Measurements from ENCODE around the gene TUBGCP2. TPM values are rescaled to one million over a fixed set of nuclear protein-coding genes. Genes with fewer than 3 reads are reported as not detected.
"Not testable (repeated sequence)": the region's sequence is repeated elsewhere in the genome, so short reads cannot be mapped to it uniquely, and the experiment has no call there.

TUBGCP2 gene
- total and polyA plus RNA-seq, 4 donors: 35.0 to 81.4 (median 58.1) TPM

DNA sequence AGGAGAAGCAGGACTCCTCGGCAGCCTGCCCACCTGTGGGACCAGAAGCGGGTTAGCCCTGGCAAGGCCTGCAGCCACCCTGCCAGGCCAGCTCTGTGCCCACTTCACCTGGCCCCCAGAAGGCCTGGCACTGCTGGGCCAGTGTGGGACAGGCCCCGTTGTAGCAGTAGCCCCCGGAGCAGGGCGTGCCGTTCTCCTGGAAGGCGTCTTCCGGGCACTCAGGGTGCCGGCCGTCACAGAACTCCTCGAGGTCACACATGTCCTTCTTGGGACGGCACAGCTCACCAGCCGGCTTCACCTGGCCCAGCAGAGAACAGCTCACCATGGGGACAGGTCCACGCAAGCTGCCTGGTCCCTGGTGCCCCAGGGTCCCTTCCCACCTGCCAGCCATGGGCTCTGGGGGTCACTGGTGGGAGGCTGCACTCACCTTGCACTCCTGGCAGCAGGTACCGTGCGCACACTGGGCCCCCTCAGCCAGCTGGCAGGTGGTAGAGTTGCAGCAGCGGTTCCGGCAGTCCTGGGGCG is 37.8 kb downstream of the TUBGCP2 start:
- 94% methylated on average over 18 of the region's 19 CpGs for WGBS (ENCODE audit: insufficient coverage)
- H3K9me3 ChIP-seq (ENCODE audit: control insufficient read depth, insufficient read depth, low read length): no peaks in the 10 kb centered on the region
- peaks cover 7% of the 10 kb centered on the region for H3K27me3 ChIP-seq (ENCODE audit: control insufficient read depth, insufficient read depth, low read length)
- no peaks in the 10 kb centered on the region for H3K4me1 ChIP-seq (ENCODE audit: control insufficient read depth, insufficient read depth, low read length)
- no peak overlapping the region for H3K4me3 ChIP-seq (ENCODE audit: low read depth, low read length)
- DNase-seq (ENCODE audit: low read depth in 4 of 6, low spot score in 6 of 6): no peak
- H3K27ac ChIP-seq (ENCODE audit: low read depth, low read length): no peak overlapping the region
- H3K36me3 ChIP-seq (ENCODE audit: control insufficient read depth, insufficient read depth, low read length): peaks cover 83% of the 10 kb centered on the region

DNA sequence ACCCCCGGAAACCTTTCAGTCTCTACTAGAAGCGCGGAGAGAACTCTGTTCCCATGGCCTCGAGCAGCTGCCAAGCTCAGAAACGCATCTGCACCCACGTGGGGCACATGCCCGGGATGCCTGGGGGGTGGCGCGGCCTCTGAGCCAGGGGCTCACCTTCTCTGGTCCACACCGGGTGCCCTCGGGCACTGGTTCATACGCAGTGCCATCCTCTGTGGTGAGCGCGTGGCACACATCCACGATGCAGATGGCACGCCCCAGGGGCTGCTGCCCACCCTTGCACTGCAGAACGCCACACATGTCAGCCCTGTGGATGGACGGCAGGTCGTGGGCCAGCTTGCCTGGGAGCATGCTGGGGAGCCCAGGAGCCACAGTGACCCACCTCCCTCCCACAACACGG is 38.5 kb downstream of the TUBGCP2 start:
- no peaks in the 10 kb centered on the region for H3K4me1 ChIP-seq (ENCODE audit: control insufficient read depth, insufficient read depth, low read length)
- H3K36me3 ChIP-seq (ENCODE audit: control insufficient read depth, insufficient read depth, low read length): peaks cover 83% of the 10 kb centered on the region
- H3K27ac ChIP-seq (ENCODE audit: low read depth, low read length): no peak overlapping the region
- H3K9me3 ChIP-seq (ENCODE audit: control insufficient read depth, insufficient read depth, low read length): no peaks in the 10 kb centered on the region
- DNase-seq (ENCODE audit: low read depth in 4 of 6, low spot score in 6 of 6): no peak
- H3K27me3 ChIP-seq (ENCODE audit: control insufficient read depth, insufficient read depth, low read length): peaks cover under 1% of the 10 kb centered on the region
- 86% methylated on average over 20 of the region's 20 CpGs for WGBS (ENCODE audit: insufficient coverage)
- no peak overlapping the region for H3K4me3 ChIP-seq (ENCODE audit: low read depth, low read length)

DNA sequence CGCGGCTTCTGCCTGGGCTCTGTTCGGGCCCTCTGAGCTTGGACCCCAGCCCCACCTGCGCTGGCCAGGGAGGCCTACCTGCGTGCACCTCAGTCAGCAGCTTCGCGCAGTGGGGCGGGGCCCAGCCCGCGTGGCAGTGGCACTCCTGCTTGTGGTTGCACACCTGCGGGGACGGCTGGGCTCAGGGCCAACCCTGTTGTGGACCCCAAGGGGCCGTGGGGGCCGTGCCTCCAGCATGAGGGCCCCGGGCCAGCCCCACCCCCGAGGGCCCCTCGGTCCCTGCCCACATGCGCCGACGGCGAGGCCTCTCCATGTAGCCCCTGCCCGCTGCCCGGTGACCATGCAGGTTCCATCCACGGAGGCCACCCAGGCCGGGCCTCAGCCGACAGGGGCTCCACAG is 39.3 kb downstream of the TUBGCP2 start:
- no peak for DNase-seq (ENCODE audit: low read depth in 4 of 6, low spot score in 6 of 6)
- no peak overlapping the region for H3K4me3 ChIP-seq (ENCODE audit: low read depth, low read length)
- no peaks in the 10 kb centered on the region for H3K4me1 ChIP-seq (ENCODE audit: control insufficient read depth, insufficient read depth, low read length)
- 85% methylated on average over 26 of the region's 26 CpGs for WGBS (ENCODE audit: insufficient coverage)
- H3K36me3 ChIP-seq (ENCODE audit: control insufficient read depth, insufficient read depth, low read length): peaks cover 81% of the 10 kb centered on the region
- no peaks in the 10 kb centered on the region for H3K27me3 ChIP-seq (ENCODE audit: control insufficient read depth, insufficient read depth, low read length)
- H3K9me3 ChIP-seq (ENCODE audit: control insufficient read depth, insufficient read depth, low read length): no peaks in the 10 kb centered on the region
- no peak overlapping the region for H3K27ac ChIP-seq (ENCODE audit: low read depth, low read length)

DNA sequence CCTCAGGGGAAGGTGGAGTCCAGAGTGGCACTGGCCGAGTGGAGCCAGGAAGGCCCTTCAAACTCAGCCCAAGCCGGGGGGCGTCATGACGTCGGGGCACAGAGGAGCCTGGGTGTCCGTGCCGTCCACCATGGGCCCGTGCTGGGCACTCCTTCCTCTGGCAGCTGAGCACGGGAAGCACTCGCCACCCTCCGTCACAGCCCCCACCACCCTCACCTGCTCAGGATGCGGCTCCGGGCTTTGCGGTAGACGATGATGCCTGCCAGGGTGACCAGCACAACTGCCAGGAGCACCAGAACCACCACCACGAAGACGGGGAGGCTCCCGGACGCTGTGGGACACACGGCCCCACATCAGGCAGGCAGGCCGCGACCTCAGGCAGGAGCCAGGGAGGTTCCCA is 40.1 kb downstream of the TUBGCP2 start:
- H3K27ac ChIP-seq (ENCODE audit: low read depth, low read length): no peak overlapping the region
- no peak overlapping the region for H3K4me3 ChIP-seq (ENCODE audit: low read depth, low read length)
- no peaks in the 10 kb centered on the region for H3K9me3 ChIP-seq (ENCODE audit: control insufficient read depth, insufficient read depth, low read length)
- peaks cover 74% of the 10 kb centered on the region for H3K36me3 ChIP-seq (ENCODE audit: control insufficient read depth, insufficient read depth, low read length)
- 89% methylated on average over 22 of the region's 22 CpGs for WGBS (ENCODE audit: insufficient coverage)
- H3K4me1 ChIP-seq (ENCODE audit: control insufficient read depth, insufficient read depth, low read length): no peaks in the 10 kb centered on the region
- DNase-seq (ENCODE audit: low read depth in 4 of 6, low spot score in 6 of 6): no peak
- no peaks in the 10 kb centered on the region for H3K27me3 ChIP-seq (ENCODE audit: control insufficient read depth, insufficient read depth, low read length)

DNA sequence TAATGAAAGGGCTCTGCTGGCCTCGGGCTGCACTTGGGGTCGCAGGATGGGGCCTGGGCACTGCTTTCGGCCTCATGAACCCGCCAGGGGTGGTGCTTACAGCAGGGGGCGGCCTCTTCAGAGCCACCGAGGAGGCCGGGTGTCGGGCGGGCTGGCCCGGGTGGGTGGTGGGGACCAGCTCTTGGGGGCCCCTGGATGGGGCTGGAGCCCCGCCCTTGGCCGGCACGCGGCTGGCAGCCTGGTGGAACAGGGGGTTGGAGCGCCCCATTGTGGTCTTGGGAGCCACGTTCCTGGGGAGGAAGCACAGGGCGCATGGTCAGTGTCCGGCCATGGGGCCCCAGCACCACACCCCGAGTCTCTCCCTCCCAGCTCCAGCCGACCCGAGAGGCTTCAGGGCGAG is 40.8 kb downstream of the TUBGCP2 start:
- Histone ChIP-seq H3K9me3 (ENCODE audit: control insufficient read depth, insufficient read depth, low read length) (no peaks in the 10 kb centered on the region), H3K4me3 (ENCODE audit: low read depth, low read length) (no peak overlapping the region), H3K4me1 (ENCODE audit: control insufficient read depth, insufficient read depth, low read length) (peaks cover 3% of the 10 kb centered on the region), H3K36me3 (ENCODE audit: control insufficient read depth, insufficient read depth, low read length) (peaks cover 68% of the 10 kb centered on the region), H3K27me3 (ENCODE audit: control insufficient read depth, insufficient read depth, low read length) (no peaks in the 10 kb centered on the region), H3K27ac (ENCODE audit: low read depth, low read length) (no peak overlapping the region)
- DNase-seq (ENCODE audit: low read depth in 4 of 6, low spot score in 6 of 6): no peak
- WGBS (ENCODE audit: insufficient coverage): 84% methylated on average over 19 of the region's 22 CpGs

DNA sequence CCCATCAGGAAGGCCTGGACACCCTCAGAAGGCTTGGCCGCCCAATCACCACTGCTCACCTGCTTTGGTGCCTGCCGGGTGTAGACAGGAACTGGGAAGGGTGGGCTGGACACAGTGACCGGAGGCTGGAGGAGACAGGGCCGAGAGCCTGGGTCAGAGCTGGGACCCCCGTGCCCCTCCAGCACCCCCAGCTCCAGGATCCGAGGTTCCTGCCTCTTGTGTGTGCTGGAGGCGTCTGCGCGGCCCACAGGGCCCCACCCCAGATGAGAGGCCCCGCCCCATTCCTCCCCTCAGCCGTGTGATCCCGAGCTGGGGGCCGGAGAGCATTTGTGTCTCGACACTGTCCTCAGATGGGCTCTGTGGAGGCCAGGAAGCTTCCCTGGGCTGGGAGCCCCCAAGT is 41.4 kb downstream of the TUBGCP2 start:
- Histone ChIP-seq H3K27ac (ENCODE audit: low read depth, low read length) (no peak overlapping the region), H3K36me3 (ENCODE audit: control insufficient read depth, insufficient read depth, low read length) (peaks cover 66% of the 10 kb centered on the region), H3K27me3 (ENCODE audit: control insufficient read depth, insufficient read depth, low read length) (no peaks in the 10 kb centered on the region), H3K9me3 (ENCODE audit: control insufficient read depth, insufficient read depth, low read length) (no peaks in the 10 kb centered on the region), H3K4me3 (ENCODE audit: low read depth, low read length) (no peak overlapping the region), H3K4me1 (ENCODE audit: control insufficient read depth, insufficient read depth, low read length) (peaks cover 8% of the 10 kb centered on the region)
- 65% methylated on average over 12 of the region's 14 CpGs for WGBS (ENCODE audit: insufficient coverage)
- DNase-seq (ENCODE audit: low read depth in 4 of 6, low spot score in 6 of 6): no peak

DNA sequence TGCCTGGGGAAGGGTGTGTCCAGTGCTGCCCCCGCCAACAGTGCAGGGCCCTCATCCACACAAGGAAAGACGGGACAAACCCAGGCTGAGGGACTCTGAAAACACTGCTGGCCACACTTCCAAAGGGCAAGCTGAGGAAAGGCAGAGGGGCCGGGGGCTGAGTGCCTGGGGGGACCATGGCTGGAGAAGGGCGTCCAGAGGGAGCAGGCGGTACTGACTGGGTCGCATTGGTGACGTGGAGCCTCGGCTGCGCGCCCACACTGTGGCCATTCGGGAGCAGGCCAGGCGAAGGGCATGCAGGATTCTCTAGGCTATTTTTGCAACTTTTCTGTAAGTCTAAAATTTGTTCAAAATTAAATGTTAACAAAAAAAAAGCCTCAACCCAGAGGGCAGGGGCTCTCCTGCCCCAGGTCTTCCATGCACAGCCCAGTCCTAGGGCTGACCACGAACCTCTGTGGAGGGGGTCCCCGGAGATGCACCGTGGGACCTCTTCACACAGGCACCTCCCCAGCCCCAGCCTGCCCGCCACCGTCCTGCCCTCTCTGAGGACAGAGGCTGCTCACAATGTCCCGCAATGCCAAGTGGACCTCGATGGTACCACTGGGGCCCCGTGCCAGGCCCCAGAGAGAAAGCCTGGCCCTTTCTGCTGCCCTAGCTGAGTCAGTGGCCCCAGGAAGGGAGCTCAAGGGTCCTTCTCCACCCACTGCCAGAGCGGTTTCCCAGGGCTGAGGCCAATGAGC is 42.4 kb downstream of the TUBGCP2 start:
- Histone ChIP-seq H3K4me1 (ENCODE audit: control insufficient read depth, insufficient read depth, low read length) (peaks cover 15% of the 10 kb centered on the region), H3K27ac (ENCODE audit: low read depth, low read length) (no peak overlapping the region), H3K4me3 (ENCODE audit: low read depth, low read length) (no peak overlapping the region), H3K27me3 (ENCODE audit: control insufficient read depth, insufficient read depth, low read length) (no peaks in the 10 kb centered on the region), H3K9me3 (ENCODE audit: control insufficient read depth, insufficient read depth, low read length) (no peaks in the 10 kb centered on the region), H3K36me3 (ENCODE audit: control insufficient read depth, insufficient read depth, low read length) (peaks cover 57% of the 10 kb centered on the region)
- no peak for DNase-seq (ENCODE audit: low read depth in 4 of 6, low spot score in 6 of 6)
- 91% methylated on average over 16 of the region's 21 CpGs for WGBS (ENCODE audit: insufficient coverage)

DNA sequence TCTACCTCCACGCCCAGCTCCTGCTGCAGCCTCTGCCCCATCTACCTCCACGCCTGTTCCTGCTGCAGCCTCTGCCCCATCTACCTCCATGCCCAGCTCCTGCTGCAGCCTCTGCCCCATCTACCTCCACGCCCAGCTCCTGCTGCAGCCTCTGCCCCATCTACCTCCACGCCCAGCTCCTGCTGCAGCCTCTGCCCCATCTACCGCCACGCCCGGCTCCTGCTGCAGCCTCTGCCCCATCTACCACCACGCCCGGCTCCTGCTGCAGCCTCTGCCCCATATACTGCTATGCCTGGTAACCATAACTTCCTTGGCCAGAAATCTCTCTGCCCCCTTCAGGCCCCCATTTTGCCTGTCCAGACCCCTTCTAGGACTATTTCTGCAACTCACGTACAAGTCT is 43.6 kb downstream of the TUBGCP2 start:
- Histone ChIP-seq H3K36me3 (ENCODE audit: control insufficient read depth, insufficient read depth, low read length) (peaks cover 46% of the 10 kb centered on the region), H3K4me1 (ENCODE audit: control insufficient read depth, insufficient read depth, low read length) (peaks cover 27% of the 10 kb centered on the region)
- not testable (repeated sequence) for H3K27ac ChIP-seq (ENCODE audit: low read depth, low read length); H3K27me3 ChIP-seq (ENCODE audit: control insufficient read depth, insufficient read depth, low read length); H3K4me3 ChIP-seq (ENCODE audit: low read depth, low read length); H3K9me3 ChIP-seq (ENCODE audit: control insufficient read depth, insufficient read depth, low read length); DNase-seq (ENCODE audit: low read depth in 4 of 6, low spot score in 6 of 6)
- WGBS (ENCODE audit: insufficient coverage): 86% methylated on average over 8 of the region's 10 CpGs

DNA sequence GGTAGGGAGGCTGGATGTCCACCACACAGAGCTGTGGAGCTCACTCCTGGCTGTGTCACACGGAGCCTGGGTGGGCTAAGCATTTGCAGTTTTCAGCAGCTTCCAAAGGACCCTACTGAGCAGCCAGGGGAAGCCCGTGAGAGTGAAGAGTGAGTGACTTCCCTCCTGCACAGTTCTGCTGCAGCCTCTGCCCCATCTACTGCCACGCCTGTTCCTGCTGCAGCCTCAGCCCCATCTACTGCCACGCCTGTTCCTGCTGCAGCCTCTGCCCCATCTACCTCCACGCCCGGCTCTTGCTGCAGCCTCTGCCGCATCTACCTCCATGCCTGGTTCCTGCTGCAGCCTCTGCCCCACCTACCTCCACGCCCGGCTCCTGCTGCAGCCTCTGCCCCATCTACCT is 44.2 kb downstream of the TUBGCP2 start:
- Histone ChIP-seq H3K36me3 (ENCODE audit: control insufficient read depth, insufficient read depth, low read length) (peaks cover 40% of the 10 kb centered on the region), H3K4me1 (ENCODE audit: control insufficient read depth, insufficient read depth, low read length) (peaks cover 32% of the 10 kb centered on the region), H3K4me3 (ENCODE audit: low read depth, low read length) (no peak overlapping the region), H3K9me3 (ENCODE audit: control insufficient read depth, insufficient read depth, low read length) (no peaks in the 10 kb centered on the region), H3K27ac (ENCODE audit: low read depth, low read length) (no peak overlapping the region), H3K27me3 (ENCODE audit: control insufficient read depth, insufficient read depth, low read length) (no peaks in the 10 kb centered on the region)
- 87% methylated on average over 9 of the region's 9 CpGs for WGBS (ENCODE audit: insufficient coverage)
- no peak for DNase-seq (ENCODE audit: low read depth in 4 of 6, low spot score in 6 of 6)

DNA sequence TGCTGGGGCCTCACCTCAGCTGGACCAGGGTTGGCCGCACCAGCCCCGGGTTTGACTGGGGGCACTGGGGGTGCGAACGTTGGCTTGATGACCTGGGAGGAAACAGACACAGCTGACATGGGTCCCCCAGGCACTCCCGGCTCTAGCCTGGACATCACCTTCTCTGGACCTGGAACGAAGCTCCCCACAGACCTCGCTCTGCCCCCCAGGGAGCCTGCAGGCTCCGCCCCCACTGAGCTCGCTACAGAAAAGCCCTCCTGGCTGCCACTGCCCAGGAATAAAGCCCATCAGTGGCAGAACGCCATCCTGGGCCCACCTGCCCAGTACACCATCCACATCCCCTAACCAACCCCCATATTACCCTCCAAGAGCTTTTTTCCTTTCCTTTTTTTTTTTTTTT is 45.0 kb downstream of the TUBGCP2 start:
- no peak overlapping the region for H3K27ac ChIP-seq (ENCODE audit: low read depth, low read length)
- no peaks in the 10 kb centered on the region for H3K27me3 ChIP-seq (ENCODE audit: control insufficient read depth, insufficient read depth, low read length)
- no peak overlapping the region for H3K4me3 ChIP-seq (ENCODE audit: low read depth, low read length)
- DNase-seq (ENCODE audit: low read depth in 4 of 6, low spot score in 6 of 6): no peak
- no peaks in the 10 kb centered on the region for H3K9me3 ChIP-seq (ENCODE audit: control insufficient read depth, insufficient read depth, low read length)
- WGBS (ENCODE audit: insufficient coverage): 78% methylated on average over 10 of the region's 10 CpGs
- H3K36me3 ChIP-seq (ENCODE audit: control insufficient read depth, insufficient read depth, low read length): peaks cover 32% of the 10 kb centered on the region
- H3K4me1 ChIP-seq (ENCODE audit: control insufficient read depth, insufficient read depth, low read length): peaks cover 40% of the 10 kb centered on the region
